Measurements from ENCODE around the gene GAS6. TPM values are rescaled to one million over a fixed set of nuclear protein-coding genes. Genes with fewer than 3 reads are reported as not detected.

GAS6 gene
- total RNA-seq, 4 donors from 2014 or later, result 152 to 284 (median 169) TPM

GRCh38 chr13:113775451-113776145 is 88.3 kb downstream of the GAS6 start:
- H3K9me3 ChIP-seq, result no peaks in the 10 kb centered on the region
- H3K4me3 ChIP-seq, result no peak overlapping the region
- peaks cover 27% of the 10 kb centered on the region for H3K27me3 ChIP-seq
- H3K4me1 ChIP-seq, result no peaks in the 10 kb centered on the region
- in situ Hi-C loops (cut with MboI; ENCODE audit: low pct_ligation_motif_present in 1 of 4, low pct_unique_long_range_greater_than_20kb in 1 of 4, low sequenced_read_pairs in 3 of 4) (no loop called here), intact Hi-C loops (cut with DNase I; ENCODE audit: low total_unique reads) (no loop called here)
- no peak for DNase-seq
- TF ChIP-seq CTCF (IDR thresholded peaks at IDR 0.05) (no peak), POLR2AphosphoS5 (IDR thresholded peaks at IDR 0.05) (no peak), EP300 (IDR thresholded peaks at IDR 0.05; ENCODE audit: low read depth) (no peak), POLR2A (IDR thresholded peaks at IDR 0.05) (no peak)
- H3K36me3 ChIP-seq, result no peaks in the 10 kb centered on the region
- H3K27ac ChIP-seq, result no peak overlapping the region
- 82% methylated on average over 18 of the region's 28 CpGs; no CpG with 5 or more reads in 1 of the 2 donors for WGBS, 2 donors (ENCODE audit: low coverage in 1 of 2)

GRCh38 chr13:113774177-113775107 is 89.4 kb downstream of the GAS6 start:
- in situ Hi-C loops (cut with MboI; ENCODE audit: low pct_ligation_motif_present in 1 of 4, low pct_unique_long_range_greater_than_20kb in 1 of 4, low sequenced_read_pairs in 3 of 4), result no loop called here
- WGBS, 2 donors (ENCODE audit: low coverage in 1 of 2), result 80 to 82% methylated on average over 7 to 9 of the region's 9 CpGs
- intact Hi-C loops (cut with DNase I; ENCODE audit: low total_unique reads), result no loop called here

GRCh38 chr13:113771709-113772331 is 92.1 kb downstream of the GAS6 start:
- no peaks in the 10 kb centered on the region for H3K4me1 ChIP-seq
- H3K9me3 ChIP-seq, result no peaks in the 10 kb centered on the region
- no peaks in the 10 kb centered on the region for H3K36me3 ChIP-seq
- no peak for DNase-seq
- peaks cover 14% of the 10 kb centered on the region for H3K27me3 ChIP-seq
- no peak for TF ChIP-seq CTCF (IDR thresholded peaks at IDR 0.05)
- intact Hi-C loops (cut with DNase I; ENCODE audit: low total_unique reads), result no loop called here
- H3K27ac ChIP-seq, result no peak overlapping the region
- 44 to 72% methylated on average over 3 to 4 of the region's 4 CpGs for WGBS, 2 donors (ENCODE audit: low coverage in 1 of 2)
- H3K4me3 ChIP-seq, result no peak overlapping the region
- in situ Hi-C loops (cut with MboI; ENCODE audit: low pct_ligation_motif_present in 1 of 4, low pct_unique_long_range_greater_than_20kb in 1 of 4, low sequenced_read_pairs in 3 of 4), result no loop called here

More at GRCh38 chr13:113774177-113775107, 89.4 kb downstream of the GAS6 start:
- Histone ChIP-seq H3K36me3 (no peaks in the 10 kb centered on the region), H3K9me3 (no peaks in the 10 kb centered on the region), H3K4me1 (no peaks in the 10 kb centered on the region), H3K27ac (no peak overlapping the region), H3K27me3 (peaks cover 27% of the 10 kb centered on the region), H3K4me3 (no peak overlapping the region)
- no peak for DNase-seq
- TF ChIP-seq POLR2A (IDR thresholded peaks at IDR 0.05) (no peak), CTCF (IDR thresholded peaks at IDR 0.05) (no peak), EP300 (IDR thresholded peaks at IDR 0.05; ENCODE audit: low read depth) (no peak), POLR2AphosphoS5 (IDR thresholded peaks at IDR 0.05) (no peak)

GRCh38 chr13:113770937-113771336 is 92.9 kb downstream of the GAS6 start:
- no peaks in the 10 kb centered on the region for H3K4me1 ChIP-seq
- no peak for DNase-seq
- no peak overlapping the region for H3K27ac ChIP-seq
- no peaks in the 10 kb centered on the region for H3K36me3 ChIP-seq
- 97 to 100% methylated on average over 2 to 5 of the region's 5 CpGs for WGBS, 2 donors (ENCODE audit: low coverage in 1 of 2)
- H3K4me3 ChIP-seq, result no peak overlapping the region
- TF ChIP-seq POLR2AphosphoS5 (IDR thresholded peaks at IDR 0.05), result no peak
- intact Hi-C loops (cut with DNase I; ENCODE audit: low total_unique reads) (no loop called here), in situ Hi-C loops (cut with MboI; ENCODE audit: low pct_ligation_motif_present in 1 of 4, low pct_unique_long_range_greater_than_20kb in 1 of 4, low sequenced_read_pairs in 3 of 4) (no loop called here)
- H3K9me3 ChIP-seq, result no peaks in the 10 kb centered on the region
- H3K27me3 ChIP-seq, result peaks cover 6% of the 10 kb centered on the region

Other genes starting within 250 kb of the GAS6 start
- gene ATP4B, start 205.9 kb downstream of the GAS6 start, total RNA-seq, result not detected
- gene GRK1, start 196.9 kb downstream of the GAS6 start, total RNA-seq, result not detected
- 10 to 100 TPM in 2 of 4 donors, 1 to 10 TPM in 1, under 1 TPM in 1; 0.79 to 27.7 (median 9.4) TPM for gene TMEM255B, start 104.8 kb downstream of the GAS6 start, total RNA-seq
- gene C13orf46, start 110.0 kb upstream of the GAS6 start, total RNA-seq, result 10 to 100 TPM in 1 of 4 donors, 1 to 10 TPM in 1, under 1 TPM in 1, not detected in 1; 0.41 to 77.4 (median 1.1) TPM

Measured in transverse colon (tissue), 4 donors.